Uterine smooth muscle cell (primary cell): Measurements from ENCODE around the gene C20orf202. TPM values are rescaled to one million over a fixed set of nuclear protein-coding genes. Genes with fewer than 3 reads are reported as not detected.

Experiments used
- total RNA-seq: library from RNA; depleted of rRNA; stranded (reverse); fragments of >200 nt; gene quantifications from 2 replicates; pipeline ENCODE4 v1.2.3, GENCODE V29; 2014

The C20orf202 gene
- total RNA-seq, result 0.12 TPM in 1 of 2 replicates, not detected in the other

GRCh38 chr20:1202762-1203504 lies at the start of gene C20orf202:
TSS of gene C20orf202 (plus strand) at chr20:1203454. CDS start at chr20:1203586, 132 bp downstream.

GRCh38 chr20:1184638-1185315 lies 18.5 kb upstream of the C20orf202 start, which contains the start of gene TMEM74B:
TSS of gene TMEM74B (minus strand) at chr20:1184981. CDS start at chr20:1183801, 1,180 bp downstream.

GRCh38 chr20:1225783-1226654 lies 22.8 kb downstream of the C20orf202 start, which contains the start of gene RAD21L1:
TSS of gene RAD21L1 (plus strand) at chr20:1226044. CDS start at chr20:1228454, 2,410 bp downstream.

Other genes with a start within 250 kb of the C20orf202 start
- gene RSPO4, start 201.1 kb upstream of the C20orf202 start, total RNA-seq, result not detected in 2 replicates
- gene PSMF1, start 84.9 kb upstream of the C20orf202 start, total RNA-seq, result 21.2 and 27.7 TPM in 2 replicates
- gene TMEM74B, start 18.5 kb upstream of the C20orf202 start, total RNA-seq, result 0.11 TPM in 1 of 2 replicates, not detected in the other
- 0.66 TPM in 1 of 2 replicates, not detected in the other for gene RAD21L1, start 22.6 kb downstream of the C20orf202 start, total RNA-seq
- 14.6 and 18.1 TPM in 2 replicates for gene SNPH, start 62.8 kb downstream of the C20orf202 start, total RNA-seq
- 1.2 and 1.5 TPM in 2 replicates for gene SDCBP2, start 125.7 kb downstream of the C20orf202 start, total RNA-seq
- 106 and 143 TPM in 2 replicates for gene FKBP1A, start 189.6 kb downstream of the C20orf202 start, total RNA-seq